H1 (cell line): Measurements from ENCODE around the gene AP2B1. TPM values are rescaled to one million over a fixed set of nuclear protein-coding genes. Genes with fewer than 3 reads are reported as not detected.

Experiments used
- CHD2 ChIP-seq: IDR thresholded peaks from 2 replicates; pipeline ENCODE4 v1.6.1; 2012; ENCODE audit warnings: low read length, improper control_type of control experiment
- CHD7 ChIP-seq: fragments of 300-600 bp; sonication (generic); IDR thresholded peaks from 2 replicates; pipeline ENCODE4 v1.7.1; 2012; ENCODE audit warnings: low read length, moderate library complexity, mild to moderate bottlenecking, inconsistent platforms; ENCODE audit not compliant: insufficient replicate concordance
- NRF1 ChIP-seq: IDR thresholded peaks from 2 replicates; pipeline ENCODE4 v1.6.1; 2011; ENCODE audit warnings: mild to moderate bottlenecking, low read depth, low read length, improper control_type of control experiment
- RBBP5 ChIP-seq: IDR thresholded peaks from 2 replicates; pipeline ENCODE4 v1.7.1; 2012; ENCODE audit warnings: low read depth, mild to moderate bottlenecking, inconsistent platforms, low read length, moderate library complexity, borderline replicate concordance
- RFX5 ChIP-seq: IDR thresholded peaks from 2 replicates; pipeline ENCODE4 v1.6.1; 2011; ENCODE audit warnings: low read depth, low read length, improper control_type of control experiment, borderline replicate concordance
- RXRA ChIP-seq: IDR thresholded peaks from 2 replicates; pipeline ENCODE4 v1.6.1; 2011; ENCODE audit warnings: low read depth, mild to moderate bottlenecking, low read length, moderate library complexity; ENCODE audit not compliant: insufficient read depth
- SIN3A ChIP-seq, 2 experiments: IDR thresholded peaks in 1 of 2; conservative IDR thresholded peaks in 1 of 2; 2 replicates each; pipeline ENCODE4 v1.6.1; 2011 to 2012; ENCODE audit warnings: low read length in 2 of 2, improper control_type of control experiment in 1 of 2, low read depth in 1 of 2, mild to moderate bottlenecking in 1 of 2
- TAF7 ChIP-seq: optimal IDR thresholded peaks from 2 replicates; pipeline ENCODE3; 2011; ENCODE audit warnings: low read depth, mild to moderate bottlenecking, inconsistent platforms, low read length, moderate library complexity, borderline replicate concordance
- TBP ChIP-seq: IDR thresholded peaks from 2 replicates; pipeline ENCODE4 v1.6.1; 2011; ENCODE audit warnings: low read depth, low read length, improper control_type of control experiment
- TEAD4 ChIP-seq: IDR thresholded peaks from 2 replicates; pipeline ENCODE4 v1.6.1; 2012; ENCODE audit warnings: low read depth, low read length, inconsistent platforms, mixed read lengths
- polyA plus RNA-seq, 7 experiments: library from polyadenylated mRNA; depleted of rRNA in 3 of 7; stranded (reverse) in 5 of 7; unstranded in 2 of 7; fragments of >200 nt in 5 of 7; fragments of 200-250 nt in 2 of 7; gene quantifications; 1 replicate in 5 of 7; 2 replicates in 1 of 7; 4 replicates in 1 of 7; pipeline versions ENCODE4 v1.2.1 to v1.2.3, GENCODE V29; 2011 to 2013; ENCODE audit warnings: missing spikeins in 2 of 7, mixed read lengths in 2 of 7
- total RNA-seq: library from RNA; stranded (reverse); fragmentation: NEBNext Ultra II Directional; extraction: Animal tissue kit (Norgen Biotek cat#: 25700); gene quantifications from 2 replicates; pipeline ENCODE4 v1.2.1, GENCODE V29; 2021

AP2B1 gene
- total and polyA plus RNA-seq, 2 of the 8 experiments (the other 6 are each of a cell fraction or from before 2014, with no cell fraction given) = 95.5 to 199 TPM

- TF ChIP-seq CHD7 (no peak), NRF1 (no peak), TAF7 (no peak), CHD2 (no peak), RFX5 (no peak), TEAD4 (no peak), SIN3A (conservative IDR thresholded peaks at IDR 0.05 in 1 of 2, IDR thresholded peaks at IDR 0.05 in 1 of 2; ENCODE audit: low read depth in 1 of 2, low read length in 2 of 2) (no peak), RBBP5 (no peak), TBP (no peak), RXRA (no peak)
Measured at GRCh38 chr17:35575759-35576158, 11.4 kb upstream of the AP2B1 start (continued).
